KMS-11 (cell line): ENCODE results near the gene C4orf50.

Source experiments
- H2AFZ ChIP-seq: fragments of 200-600 bp; sonication (generic); 2 replicates; pipeline ENCODE4 v1.6.1; 2016; ENCODE audit warnings: antibody characterized with exemption, mixed run types, low read depth
- H3K27ac ChIP-seq: fragments of 200-600 bp; sonication (generic); 2 replicates; pipeline ENCODE4 v1.6.1; 2016; ENCODE audit warnings: mild to moderate bottlenecking, mixed run types
- H3K27me3 ChIP-seq: fragments of 200-600 bp; sonication (generic); 2 replicates; pipeline ENCODE4 v1.6.1; 2017; ENCODE audit warnings: mild to moderate bottlenecking, low read depth, mixed run types, moderate library complexity; ENCODE audit not compliant: insufficient read depth
- H3K36me3 ChIP-seq: fragments of 200-600 bp; sonication (generic); 2 replicates; pipeline ENCODE4 v1.6.1; 2017; ENCODE audit warnings: mild to moderate bottlenecking, mixed run types; ENCODE audit not compliant: insufficient read depth
- H3K4me1 ChIP-seq: fragments of 200-600 bp; sonication (generic); 2 replicates; pipeline ENCODE4 v1.6.1; 2016; ENCODE audit warnings: mild to moderate bottlenecking, low read depth, mixed run types; ENCODE audit not compliant: poor library complexity, severe bottlenecking
- H3K4me2 ChIP-seq: fragments of 200-600 bp; sonication (generic); 2 replicates; pipeline ENCODE4 v1.7.0; 2016; ENCODE audit warnings: mild to moderate bottlenecking, mixed run types
- H3K4me3 ChIP-seq: fragments of 200-600 bp; sonication (generic); IDR thresholded peaks from 2 replicates; pipeline ENCODE4 v1.6.1; 2017; ENCODE audit warnings: low read depth, low read length, mixed read lengths; ENCODE audit not compliant: insufficient read depth
- H3K79me2 ChIP-seq: fragments of 200-600 bp; sonication (generic); 2 replicates; pipeline ENCODE4 v1.6.1; 2016; ENCODE audit warnings: low read depth, mixed run types; ENCODE audit not compliant: insufficient read depth
- H3K9ac ChIP-seq: fragments of 200-600 bp; sonication (generic); 2 replicates; pipeline ENCODE4 v1.6.1; 2016; ENCODE audit warnings: mild to moderate bottlenecking, mixed run types
- H4K20me1 ChIP-seq: fragments of 200-600 bp; sonication (generic); 2 replicates; pipeline ENCODE4 v1.6.1; 2016; ENCODE audit warnings: mild to moderate bottlenecking, mixed run types; ENCODE audit not compliant: insufficient read depth
- CTCF ChIP-seq: fragments of 200-600 bp; sonication (generic); conservative IDR thresholded peaks from 2 replicates; pipeline ENCODE4 v1.6.1; 2017; ENCODE audit warnings: low read depth, mild to moderate bottlenecking, antibody characterized with exemption, low read length, moderate library complexity, mixed read lengths

Gene C4orf50

GRCh38 chr4:6018331-6018730 is at the start of gene C4orf50:
Gene C4orf50 (minus strand): TSS chr4:6018431.
- TF ChIP-seq CTCF: no peak
- no peak within 1 kb of the TSS for H2AFZ ChIP-seq
- H3K27ac ChIP-seq: no peak within 1 kb of the TSS
- no peak within 1 kb of the TSS for H3K4me2 ChIP-seq
- H4K20me1 ChIP-seq: no peaks in the 10 kb centered on the region
- H3K79me2 ChIP-seq: no peaks in the 10 kb centered on the region
- H3K36me3 ChIP-seq: no peaks in the 10 kb centered on the region
- H3K4me1 ChIP-seq: no peaks in the 10 kb centered on the region
- H3K27me3 ChIP-seq: no peaks in the 10 kb centered on the region; the same call in 1 of the 2 replicates
- H3K4me3 ChIP-seq: no peak within 1 kb of the TSS
- H3K9ac ChIP-seq: no peak within 1 kb of the TSS

- no peak overlapping the region for H3K4me2 ChIP-seq
- H3K27ac ChIP-seq: no peak overlapping the region
- no peak overlapping the region for H2AFZ ChIP-seq
- H3K9ac ChIP-seq: no peak overlapping the region
- H3K79me2 ChIP-seq: no peaks in the 10 kb centered on the region
- H3K36me3 ChIP-seq: no peaks in the 10 kb centered on the region
- no peaks in the 10 kb centered on the region for H3K27me3 ChIP-seq
- no peaks in the 10 kb centered on the region for H3K4me1 ChIP-seq
- H3K4me3 ChIP-seq: no peak overlapping the region
- TF ChIP-seq CTCF: no peak
- H4K20me1 ChIP-seq: no peaks in the 10 kb centered on the region
Observed at GRCh38 chr4:6065934-6066590, 47.8 kb upstream of the C4orf50 start.

GRCh38 chr4:6065166-6065565 is 46.9 kb upstream of the C4orf50 start:
- H3K36me3 ChIP-seq: no peaks in the 10 kb centered on the region
- TF ChIP-seq CTCF: no peak

GRCh38 chr4:6064383-6064782 is 46.2 kb upstream of the C4orf50 start:
- H3K36me3 ChIP-seq: no peaks in the 10 kb centered on the region
- H3K4me3 ChIP-seq: no peak overlapping the region
- H2AFZ ChIP-seq: no peak overlapping the region
- no peak for TF ChIP-seq CTCF
- no peak overlapping the region for H3K4me2 ChIP-seq
- no peak overlapping the region for H3K27ac ChIP-seq
- H4K20me1 ChIP-seq: no peaks in the 10 kb centered on the region
- no peaks in the 10 kb centered on the region for H3K27me3 ChIP-seq
- H3K4me1 ChIP-seq: no peaks in the 10 kb centered on the region
- H3K9ac ChIP-seq: no peak overlapping the region
- no peaks in the 10 kb centered on the region for H3K79me2 ChIP-seq

More at GRCh38 chr4:6065166-6065565, 46.9 kb upstream of the C4orf50 start:
- H4K20me1 ChIP-seq: no peaks in the 10 kb centered on the region
- no peak overlapping the region for H3K4me3 ChIP-seq
- no peak overlapping the region for H3K4me2 ChIP-seq
- H3K9ac ChIP-seq: no peak overlapping the region
- no peak overlapping the region for H2AFZ ChIP-seq
- H3K27me3 ChIP-seq: no peaks in the 10 kb centered on the region
- no peaks in the 10 kb centered on the region for H3K4me1 ChIP-seq
- H3K27ac ChIP-seq: no peak overlapping the region
- H3K79me2 ChIP-seq: no peaks in the 10 kb centered on the region
